BLaER1 (cell line): Measurements from ENCODE around the gene POU2F2.

Experiments
- H3K27ac ChIP-seq: shearing (Covaris generic); formaldehyde crosslinking; 2 replicates; pipeline ENCODE4 v1.8.1; 2022
- H3K27me3 ChIP-seq: shearing (Covaris generic); formaldehyde crosslinking; 2 replicates; pipeline ENCODE4 v1.8.1; 2022
- H3K36me3 ChIP-seq: shearing (Covaris generic); formaldehyde crosslinking; 2 replicates; pipeline ENCODE4 v1.8.1; 2022
- H3K4me1 ChIP-seq: shearing (Covaris generic); formaldehyde crosslinking; 2 replicates; pipeline ENCODE4 v1.8.1; 2022
- H3K4me2 ChIP-seq: shearing (Covaris generic); formaldehyde crosslinking; 2 replicates; pipeline ENCODE4 v1.8.1; 2022
- H3K4me3 ChIP-seq: shearing (Covaris generic); formaldehyde crosslinking; 2 replicates; pipeline ENCODE4 v1.8.1; 2022
- H3K9ac ChIP-seq: shearing (Covaris generic); formaldehyde crosslinking; 2 replicates; pipeline ENCODE4 v1.8.1; 2022
- H3K9me3 ChIP-seq: shearing (Covaris generic); formaldehyde crosslinking; 2 replicates; pipeline ENCODE4 v1.8.1; 2022
- H4K20me1 ChIP-seq: shearing (Covaris generic); formaldehyde crosslinking; 2 replicates; pipeline ENCODE4 v1.8.1; 2022
- Cebpa-rat ChIP-seq: shearing (Covaris generic); IDR thresholded peaks from 2 replicates; pipeline ENCODE4 v1.8.1; 2022

The POU2F2 gene

GRCh38 chr19:42148266-42148665 is 16.0 kb upstream of the POU2F2 start:
- 0 out of 2 replicates have a peak, but pooled peaks cover 3% of the 10 kb centered on the region for H3K27me3 ChIP-seq
- H3K4me1 ChIP-seq: no peaks in the 10 kb centered on the region
- peaks cover 6% of the 10 kb centered on the region; the same call in 1 of the 2 replicates for H4K20me1 ChIP-seq
- no peaks in the 10 kb centered on the region for H3K36me3 ChIP-seq
- TF ChIP-seq Cebpa-rat: no peak
- H3K4me2 ChIP-seq: no peak overlapping the region
- no peak overlapping the region for H3K4me3 ChIP-seq
- no peak overlapping the region for H3K27ac ChIP-seq
- no peak overlapping the region for H3K9ac ChIP-seq
- H3K9me3 ChIP-seq: no peaks in the 10 kb centered on the region

- TF ChIP-seq Cebpa-rat: no peak
- Histone ChIP-seq H3K27ac (no peak overlapping the region), H3K9me3 (no peaks in the 10 kb centered on the region), H3K9ac (no peak overlapping the region), H3K4me2 (no peak overlapping the region), H3K4me1 (peaks cover 5% of the 10 kb centered on the region), H3K27me3 (no peaks in the 10 kb centered on the region), H3K36me3 (no peaks in the 10 kb centered on the region), H3K4me3 (no peak overlapping the region), H4K20me1 (peaks cover 15% of the 10 kb centered on the region)
Observed at GRCh38 chr19:42143341-42144234, 11.3 kb upstream of the POU2F2 start.

- Histone ChIP-seq H3K4me3 (no peak overlapping the region), H4K20me1 (peaks cover 9% of the 10 kb centered on the region), H3K4me2 (peak overlapping the region; percentile 37; the same call in 1 of the 2 replicates), H3K9ac (no peak overlapping the region), H3K9me3 (no peaks in the 10 kb centered on the region), H3K4me1 (peaks cover 19% of the 10 kb centered on the region), H3K27me3 (no peaks in the 10 kb centered on the region), H3K36me3 (no peaks in the 10 kb centered on the region), H3K27ac (no peak overlapping the region)
- TF ChIP-seq Cebpa-rat: no peak
Observed at GRCh38 chr19:42140125-42140754, 8.0 kb upstream of the POU2F2 start.

- peak overlapping the region; percentile 49 for H3K4me3 ChIP-seq
- peak overlapping the region; percentile 19; the same call in 1 of the 2 replicates for H3K27ac ChIP-seq
- peaks cover 70% of the 10 kb centered on the region for H3K4me1 ChIP-seq
- TF ChIP-seq Cebpa-rat: no peak
- peaks cover under 1% of the 10 kb centered on the region; the same call in 1 of the 2 replicates for H4K20me1 ChIP-seq
- H3K27me3 ChIP-seq: no peaks in the 10 kb centered on the region
- peak overlapping the region; percentile 60 for H3K9ac ChIP-seq
- H3K9me3 ChIP-seq: no peaks in the 10 kb centered on the region
- no peaks in the 10 kb centered on the region for H3K36me3 ChIP-seq
- peak overlapping the region; percentile 96 for H3K4me2 ChIP-seq
Observed at GRCh38 chr19:42134535-42135070, 2.4 kb upstream of the POU2F2 start.

- Histone ChIP-seq H4K20me1 (no peaks in the 10 kb centered on the region), H3K4me2 (peak overlapping the region; percentile 96), H3K27me3 (no peaks in the 10 kb centered on the region), H3K36me3 (no peaks in the 10 kb centered on the region), H3K9me3 (no peaks in the 10 kb centered on the region), H3K27ac (peak overlapping the region; percentile 83; the same call in 1 of the 2 replicates), H3K4me1 (peaks cover 86% of the 10 kb centered on the region), H3K9ac (peak overlapping the region; percentile 60; the same call in 1 of the 2 replicates), H3K4me3 (peak overlapping the region; percentile 64)
- TF ChIP-seq Cebpa-rat: no peak
Observed at GRCh38 chr19:42132851-42133528, 744 bp upstream of the POU2F2 start.

GRCh38 chr19:42131149-42132029 is 857 bp downstream of the POU2F2 start:
- no peaks in the 10 kb centered on the region for H3K9me3 ChIP-seq
- peak overlapping the region; percentile 64 for H3K4me3 ChIP-seq
- no peaks in the 10 kb centered on the region for H3K27me3 ChIP-seq
- no peaks in the 10 kb centered on the region for H3K36me3 ChIP-seq
- peak overlapping the region; percentile 60 for H3K9ac ChIP-seq
- TF ChIP-seq Cebpa-rat: no peak
- peaks cover 100% of the 10 kb centered on the region for H3K4me1 ChIP-seq
- no peaks in the 10 kb centered on the region for H4K20me1 ChIP-seq
- peak overlapping the region; percentile 83 for H3K27ac ChIP-seq
- H3K4me2 ChIP-seq: peak overlapping the region; percentile 96

GRCh38 chr19:42130254-42130573 is 2.0 kb downstream of the POU2F2 start:
- Histone ChIP-seq H3K9me3 (0 out of 2 replicates have a peak, but pooled peaks cover 5% of the 10 kb centered on the region), H3K4me2 (peak overlapping the region; percentile 96), H3K4me1 (peaks cover 100% of the 10 kb centered on the region), H3K36me3 (no peaks in the 10 kb centered on the region), H4K20me1 (no peaks in the 10 kb centered on the region), H3K27me3 (no peaks in the 10 kb centered on the region), H3K4me3 (peak overlapping the region; percentile 52), H3K27ac (peak overlapping the region; percentile 83), H3K9ac (peak overlapping the region; percentile 66)
- TF ChIP-seq Cebpa-rat: no peak

- Histone ChIP-seq H3K4me2 (peak overlapping the region; percentile 96), H3K27me3 (no peaks in the 10 kb centered on the region), H4K20me1 (no peaks in the 10 kb centered on the region), H3K9me3 (0 out of 2 replicates have a peak, but pooled peaks cover 11% of the 10 kb centered on the region), H3K9ac (peak overlapping the region; percentile 66), H3K4me1 (peaks cover 96% of the 10 kb centered on the region), H3K36me3 (no peaks in the 10 kb centered on the region), H3K27ac (peak overlapping the region; percentile 83), H3K4me3 (peak overlapping the region; percentile 52)
- TF ChIP-seq Cebpa-rat: no peak
Observed at GRCh38 chr19:42129399-42130253, 2.6 kb downstream of the POU2F2 start.
